Chondrocyte (in vitro differentiated cells): ENCODE data around the gene KMT2E. TPM values are rescaled to one million over a fixed set of nuclear protein-coding genes. Genes with fewer than 3 reads are reported as not detected.

Source experiments
- DNase-seq: peaks from one replicate; pipeline ENCODE4 v3.0.0; 2021; ENCODE audit warnings: mixed read lengths, low spot score
- H3K27ac Mint-ChIP-seq: one replicate; pipeline ENCODE4 v1.8.0; 2021; ENCODE audit warnings: mild to moderate bottlenecking, moderate library complexity, mixed read lengths; ENCODE audit not compliant: unreplicated experiment
- H3K27me3 Mint-ChIP-seq: 2 replicates; pipeline ENCODE4 v1.8.0; 2021; ENCODE audit warnings: low read depth, mixed read lengths
- H3K36me3 Mint-ChIP-seq: 2 replicates; pipeline ENCODE4 v1.8.0; 2021; ENCODE audit warnings: low read depth, mixed read lengths
- H3K4me1 Mint-ChIP-seq: 2 replicates; pipeline ENCODE4 v1.8.0; 2021; ENCODE audit warnings: low read depth, mild to moderate bottlenecking, mixed read lengths
- H3K4me3 Mint-ChIP-seq: one replicate; pipeline ENCODE4 v1.8.0; 2021; ENCODE audit warnings: mild to moderate bottlenecking, moderate library complexity, mixed read lengths; ENCODE audit not compliant: unreplicated experiment
- H3K9me3 Mint-ChIP-seq: 2 replicates; pipeline ENCODE4 v1.8.0; 2021; ENCODE audit warnings: low read depth, mixed read lengths
- total RNA-seq: library from RNA; stranded (reverse); gene quantifications from 3 replicates; pipeline ENCODE4 v1.2.1, GENCODE V29; 2021
- TF ChIP-seq, protein P1 (sequence below): fragments of 200-600 bp; sonication (generic); IDR thresholded peaks from 2 replicates; pipeline ENCODE4 v1.5.0; 2021; ENCODE audit warnings: antibody characterized with exemption, mild to moderate bottlenecking, moderate library complexity

Gene KMT2E
- total RNA-seq, 1 donor from 2014 or later = 63.1 TPM

DNA sequence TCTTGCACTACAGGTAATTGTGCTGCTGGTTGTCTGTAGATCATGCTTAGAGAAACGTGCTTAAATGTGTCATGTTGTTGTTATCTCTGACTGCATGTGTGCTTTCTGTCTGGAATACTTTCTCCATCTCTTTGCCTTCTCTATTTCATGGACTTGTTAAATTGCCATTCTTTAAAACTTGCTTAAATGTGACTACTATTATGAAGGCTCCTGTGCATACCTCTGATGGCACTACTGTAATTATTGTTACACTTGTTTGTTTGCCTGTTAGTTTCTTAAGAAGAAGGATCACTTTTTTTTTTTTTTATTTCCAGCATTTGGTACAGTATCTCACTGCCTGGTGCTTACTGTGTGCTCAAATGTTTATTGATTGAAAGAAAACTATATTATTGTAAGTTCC is 41.6 kb downstream of the KMT2E start:
- no peaks in the 10 kb centered on the region for H3K27me3 Mint-ChIP-seq
- no peaks in the 10 kb centered on the region for H3K9me3 Mint-ChIP-seq
- H3K4me1 Mint-ChIP-seq = peaks cover 32% of the 10 kb centered on the region
- no peak overlapping the region for H3K27ac Mint-ChIP-seq
- peaks cover 16% of the 10 kb centered on the region for H3K36me3 Mint-ChIP-seq
- TF ChIP-seq, protein P1, sequence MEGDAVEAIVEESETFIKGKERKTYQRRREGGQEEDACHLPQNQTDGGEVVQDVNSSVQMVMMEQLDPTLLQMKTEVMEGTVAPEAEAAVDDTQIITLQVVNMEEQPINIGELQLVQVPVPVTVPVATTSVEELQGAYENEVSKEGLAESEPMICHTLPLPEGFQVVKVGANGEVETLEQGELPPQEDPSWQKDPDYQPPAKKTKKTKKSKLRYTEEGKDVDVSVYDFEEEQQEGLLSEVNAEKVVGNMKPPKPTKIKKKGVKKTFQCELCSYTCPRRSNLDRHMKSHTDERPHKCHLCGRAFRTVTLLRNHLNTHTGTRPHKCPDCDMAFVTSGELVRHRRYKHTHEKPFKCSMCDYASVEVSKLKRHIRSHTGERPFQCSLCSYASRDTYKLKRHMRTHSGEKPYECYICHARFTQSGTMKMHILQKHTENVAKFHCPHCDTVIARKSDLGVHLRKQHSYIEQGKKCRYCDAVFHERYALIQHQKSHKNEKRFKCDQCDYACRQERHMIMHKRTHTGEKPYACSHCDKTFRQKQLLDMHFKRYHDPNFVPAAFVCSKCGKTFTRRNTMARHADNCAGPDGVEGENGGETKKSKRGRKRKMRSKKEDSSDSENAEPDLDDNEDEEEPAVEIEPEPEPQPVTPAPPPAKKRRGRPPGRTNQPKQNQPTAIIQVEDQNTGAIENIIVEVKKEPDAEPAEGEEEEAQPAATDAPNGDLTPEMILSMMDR = no peak
- DNase-seq = no peak
- H3K4me3 Mint-ChIP-seq = no peak overlapping the region

DNA sequence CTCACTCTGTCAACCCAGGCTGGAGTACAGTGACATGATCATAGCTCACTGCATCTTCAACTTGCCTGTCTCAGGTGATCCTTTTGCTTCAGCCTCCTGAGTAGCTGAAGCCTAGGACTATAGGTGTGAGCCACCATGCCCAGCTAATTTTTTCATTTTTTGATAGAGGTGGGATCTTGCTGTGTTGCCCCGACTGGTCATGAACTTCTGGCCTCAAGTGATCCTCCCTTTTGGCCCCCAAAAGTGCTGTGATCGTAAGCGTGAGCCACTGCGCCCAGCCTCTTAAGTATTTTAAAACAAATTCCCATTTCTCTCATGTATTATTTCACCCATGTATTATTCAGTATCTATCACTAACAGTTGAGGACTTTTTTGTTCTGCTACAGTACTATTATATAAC is 43.5 kb downstream of the KMT2E start:
- H3K27me3 Mint-ChIP-seq = no peaks in the 10 kb centered on the region
- no peaks in the 10 kb centered on the region for H3K9me3 Mint-ChIP-seq
- H3K27ac Mint-ChIP-seq = no peak overlapping the region
- H3K36me3 Mint-ChIP-seq = peaks cover 7% of the 10 kb centered on the region
- DNase-seq = no peak
- TF ChIP-seq, protein P1 = no peak
- no peak overlapping the region for H3K4me3 Mint-ChIP-seq
- H3K4me1 Mint-ChIP-seq = peaks cover 40% of the 10 kb centered on the region

DNA sequence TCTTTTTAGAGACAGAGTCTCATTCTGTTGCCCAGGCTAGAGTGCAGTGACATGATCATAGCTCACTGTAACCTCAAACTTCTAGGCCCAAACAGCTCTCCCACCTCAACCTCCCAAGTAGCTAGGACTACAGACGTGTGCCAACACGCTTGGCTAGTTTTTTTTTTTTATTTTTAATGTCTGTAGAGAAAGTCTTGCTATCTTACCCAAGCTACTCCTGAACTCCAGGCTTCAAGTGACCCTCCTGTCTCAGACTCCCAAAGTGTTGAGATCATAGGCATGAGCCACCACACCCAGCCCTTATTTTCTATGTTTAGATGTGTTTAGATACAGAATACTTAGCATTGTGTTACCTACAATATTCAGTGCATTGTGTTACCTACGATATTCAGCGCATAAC is 46.4 kb downstream of the KMT2E start:
- H3K27ac Mint-ChIP-seq = peak overlapping the region; percentile 49
- TF ChIP-seq, protein P1 = no peak
- no peaks in the 10 kb centered on the region for H3K9me3 Mint-ChIP-seq
- H3K4me3 Mint-ChIP-seq = no peak overlapping the region
- DNase-seq = no peak
- H3K4me1 Mint-ChIP-seq = peaks cover 44% of the 10 kb centered on the region
- peaks cover 13% of the 10 kb centered on the region for H3K36me3 Mint-ChIP-seq
- no peaks in the 10 kb centered on the region for H3K27me3 Mint-ChIP-seq

DNA sequence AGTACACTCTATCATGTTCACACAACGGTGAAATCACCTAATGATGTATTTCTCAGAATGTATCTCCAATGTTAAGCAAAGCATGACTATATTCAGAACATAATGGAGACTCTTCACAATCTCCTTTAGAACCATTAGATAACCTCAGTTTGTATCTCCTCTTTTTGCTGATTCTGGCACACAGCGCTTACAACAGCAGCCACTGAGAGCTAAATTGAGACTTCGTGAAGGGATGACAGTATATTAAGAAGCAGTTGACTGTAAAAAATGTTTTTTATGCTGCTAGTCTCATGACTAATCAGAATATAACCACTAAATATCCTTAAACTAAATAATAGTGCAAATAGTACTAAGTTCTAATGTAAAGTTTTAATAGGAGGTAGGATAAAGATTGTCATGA is 46.9 kb downstream of the KMT2E start:
- no peaks in the 10 kb centered on the region for H3K27me3 Mint-ChIP-seq
- peak overlapping the region; percentile 24 for H3K27ac Mint-ChIP-seq
- DNase-seq = no peak
- peaks cover 13% of the 10 kb centered on the region for H3K36me3 Mint-ChIP-seq
- H3K4me3 Mint-ChIP-seq = no peak overlapping the region
- TF ChIP-seq, protein P1 = no peak
- H3K9me3 Mint-ChIP-seq = no peaks in the 10 kb centered on the region
- H3K4me1 Mint-ChIP-seq = peaks cover 41% of the 10 kb centered on the region

DNA sequence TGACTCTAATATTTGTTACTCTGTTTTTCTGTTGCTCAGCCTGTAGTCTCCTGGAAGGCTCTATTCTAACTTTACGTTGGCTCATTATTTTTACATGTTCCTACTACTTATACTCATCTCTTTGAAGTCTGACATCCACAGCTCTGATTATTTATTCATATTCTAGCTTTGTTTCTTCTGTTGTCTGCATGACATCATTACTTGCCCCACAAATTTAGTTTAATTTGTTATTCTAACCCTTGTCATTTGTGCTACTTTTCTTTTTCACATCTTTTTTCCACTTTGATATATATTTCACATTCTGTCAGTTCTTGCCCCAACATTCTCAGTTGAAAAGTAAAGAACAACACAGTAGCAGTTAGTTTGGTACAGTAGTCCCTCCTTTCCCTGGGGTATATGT is 51.1 kb downstream of the KMT2E start:
- Mint-ChIP-seq H3K9me3 (no peaks in the 10 kb centered on the region), H3K4me3 (no peak overlapping the region), H3K27me3 (no peaks in the 10 kb centered on the region), H3K36me3 (peaks cover 25% of the 10 kb centered on the region), H3K4me1 (peaks cover 21% of the 10 kb centered on the region), H3K27ac (peak overlapping the region; percentile 22)
- DNase-seq = no peak
- TF ChIP-seq, protein P1 = no peak
